ENCODE data around the gene DEDD. TPM values are rescaled to one million over a fixed set of nuclear protein-coding genes. Genes with fewer than 3 reads are reported as not detected.
A peak's percentile ranks its signal among the peaks of the same experiment; 100 is the strongest.

Gene DEDD
- polyA plus RNA-seq, 3 donors = 40.9 to 56.3 (median 42.2) TPM

DNA sequence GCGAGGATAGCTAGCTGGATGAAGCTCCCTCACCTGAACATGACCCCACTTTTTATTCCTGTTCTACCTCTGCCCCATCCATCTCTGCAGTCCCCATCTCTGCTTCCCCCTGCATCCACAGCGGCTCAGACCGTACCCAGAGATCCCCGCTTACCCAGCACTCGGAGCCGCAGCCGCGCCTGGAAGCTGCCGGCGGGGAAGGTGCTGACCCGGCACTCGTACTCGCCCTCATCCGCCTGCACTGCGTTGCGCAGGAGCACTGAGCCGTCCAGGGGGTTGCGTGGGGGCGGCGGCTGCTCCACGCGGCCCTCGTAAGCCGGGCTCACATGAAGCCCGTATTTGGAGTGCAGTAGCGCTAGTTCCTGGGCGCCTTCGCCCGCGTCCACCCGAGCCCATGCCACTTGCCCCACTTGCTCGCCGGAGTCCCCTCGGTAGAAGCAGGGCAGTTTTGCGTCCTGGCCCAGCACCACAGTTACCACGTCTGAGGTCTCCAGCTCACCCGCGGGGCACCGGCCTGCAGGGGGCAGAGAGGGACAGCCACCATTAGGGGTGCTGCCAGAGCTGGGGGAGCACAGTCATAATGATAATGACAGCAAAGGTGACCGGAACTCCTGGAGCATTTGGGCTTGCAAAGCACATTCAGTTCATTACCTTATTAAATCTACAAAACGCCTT is 52.9 kb downstream of the DEDD start:
- peaks cover 0 to 1% (median 0%) of the 10 kb centered on the region in 3 donors for H3K27me3 Mint-ChIP-seq (ENCODE audit: low read depth in 3 of 3)
- Histone ChIP-seq H3K4me2 (replicated peaks; ENCODE audit: extremely low read depth, low read length, poor library complexity, severe bottlenecking) (peak overlapping the region; percentile 4), H3K9me3 (replicated peaks in 1 of 2; ENCODE audit: control insufficient read depth in 1 of 2, insufficient read depth in 1 of 2, low read length in 2 of 2) (no peaks in the 10 kb centered on the region), H3K27ac (ENCODE audit: low read depth in 1 of 2, low read length in 2 of 2) (no peak overlapping the region), H2AFZ (ENCODE audit: insufficient read depth, low read depth, low read length, poor library complexity, severe bottlenecking) (no peak overlapping the region), H3K27me3 (ENCODE audit: control insufficient read depth in 2 of 2, insufficient read depth in 2 of 2, low read length in 2 of 2) (no peaks in the 10 kb centered on the region), H4K20me1 (ENCODE audit: insufficient read depth, low read length) (no peaks in the 10 kb centered on the region), H3K4me3 (replicated peaks in 1 of 3; ENCODE audit: low read depth in 2 of 3, low read length in 3 of 3) (no peak overlapping the region), H3K4me1 (ENCODE audit: control insufficient read depth in 1 of 2, insufficient read depth in 2 of 2, low read length in 2 of 2) (peaks cover 42 to 53% of the 10 kb centered on the region in 2 donors), H3K36me3 (replicated peaks in 1 of 2; ENCODE audit: control insufficient read depth in 1 of 2, insufficient read depth in 2 of 2, low read length in 2 of 2) (no peaks in the 10 kb centered on the region), H3K79me2 (ENCODE audit: insufficient read depth, low read length) (no peaks in the 10 kb centered on the region), H3K9ac (ENCODE audit: insufficient read depth, low read length, poor library complexity, severe bottlenecking) (no peak overlapping the region)
- peaks cover 52% of the 10 kb centered on the region for H3K4me1 Mint-ChIP-seq
- DNase-seq = no peak
- intact Hi-C loops (cut with micrococcal nuclease) = no loop called here
- H3K27ac Mint-ChIP-seq = peak overlapping the region in 3 of 7 donors; percentile 35 to 68 (median 50)
- TF ChIP-seq, protein P1, sequence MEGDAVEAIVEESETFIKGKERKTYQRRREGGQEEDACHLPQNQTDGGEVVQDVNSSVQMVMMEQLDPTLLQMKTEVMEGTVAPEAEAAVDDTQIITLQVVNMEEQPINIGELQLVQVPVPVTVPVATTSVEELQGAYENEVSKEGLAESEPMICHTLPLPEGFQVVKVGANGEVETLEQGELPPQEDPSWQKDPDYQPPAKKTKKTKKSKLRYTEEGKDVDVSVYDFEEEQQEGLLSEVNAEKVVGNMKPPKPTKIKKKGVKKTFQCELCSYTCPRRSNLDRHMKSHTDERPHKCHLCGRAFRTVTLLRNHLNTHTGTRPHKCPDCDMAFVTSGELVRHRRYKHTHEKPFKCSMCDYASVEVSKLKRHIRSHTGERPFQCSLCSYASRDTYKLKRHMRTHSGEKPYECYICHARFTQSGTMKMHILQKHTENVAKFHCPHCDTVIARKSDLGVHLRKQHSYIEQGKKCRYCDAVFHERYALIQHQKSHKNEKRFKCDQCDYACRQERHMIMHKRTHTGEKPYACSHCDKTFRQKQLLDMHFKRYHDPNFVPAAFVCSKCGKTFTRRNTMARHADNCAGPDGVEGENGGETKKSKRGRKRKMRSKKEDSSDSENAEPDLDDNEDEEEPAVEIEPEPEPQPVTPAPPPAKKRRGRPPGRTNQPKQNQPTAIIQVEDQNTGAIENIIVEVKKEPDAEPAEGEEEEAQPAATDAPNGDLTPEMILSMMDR (IDR thresholded peaks at IDR 0.05) = no peak
- peaks cover 4 to 12% of the 10 kb centered on the region in 2 donors for H3K36me3 Mint-ChIP-seq
- H3K4me3 Mint-ChIP-seq = no peak overlapping the region
- no peaks in the 10 kb centered on the region for H3K9me3 Mint-ChIP-seq
- 79% methylated on average over 38 of the region's 41 CpGs for WGBS (ENCODE audit: insufficient coverage)

DNA sequence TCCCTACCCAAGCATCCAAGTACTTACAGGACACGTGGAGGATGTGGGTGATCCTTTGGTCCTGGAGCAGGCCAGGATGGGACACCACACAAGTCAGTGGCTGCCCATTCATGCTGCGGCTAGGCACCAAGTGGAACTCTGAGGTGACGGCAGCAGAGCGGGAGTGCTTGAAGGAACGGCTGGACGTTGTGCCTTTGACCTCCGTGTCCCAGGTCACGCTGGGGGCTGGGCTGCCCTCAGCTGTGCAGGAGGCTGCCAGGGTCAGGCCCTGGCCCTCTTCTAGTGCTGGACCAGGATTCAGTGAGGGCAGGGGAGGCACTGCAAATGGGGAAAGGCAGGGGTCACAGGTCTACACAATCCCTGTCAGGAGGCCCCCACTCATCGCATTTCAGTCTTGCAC is 55.0 kb downstream of the DEDD start:
- no peaks in the 10 kb centered on the region for H3K27me3 ChIP-seq (ENCODE audit: control insufficient read depth in 2 of 2, insufficient read depth in 2 of 2, low read length in 2 of 2)
- no peaks in the 10 kb centered on the region for H3K9me3 ChIP-seq (replicated peaks in 1 of 2; ENCODE audit: control insufficient read depth in 1 of 2, insufficient read depth in 1 of 2, low read length in 2 of 2)
- H3K9me3 Mint-ChIP-seq = no peaks in the 10 kb centered on the region
- peaks cover 21 to 32% of the 10 kb centered on the region in 2 donors for H3K4me1 ChIP-seq (ENCODE audit: control insufficient read depth in 1 of 2, insufficient read depth in 2 of 2, low read length in 2 of 2)
- no peak overlapping the region for H3K4me3 Mint-ChIP-seq
- TF ChIP-seq, protein P1 (IDR thresholded peaks at IDR 0.05) = no peak
- no peak overlapping the region for H3K4me2 ChIP-seq (replicated peaks; ENCODE audit: extremely low read depth, low read length, poor library complexity, severe bottlenecking)
- no peak overlapping the region for H3K9ac ChIP-seq (ENCODE audit: insufficient read depth, low read length, poor library complexity, severe bottlenecking)
- no peak overlapping the region for H2AFZ ChIP-seq (ENCODE audit: insufficient read depth, low read depth, low read length, poor library complexity, severe bottlenecking)
- peak overlapping the region in 1 of 7 donors; percentile 8 for H3K27ac Mint-ChIP-seq
- no peak for DNase-seq
- H3K36me3 ChIP-seq (replicated peaks in 1 of 2; ENCODE audit: control insufficient read depth in 1 of 2, insufficient read depth in 2 of 2, low read length in 2 of 2) = no peaks in the 10 kb centered on the region
- H3K4me3 ChIP-seq (replicated peaks in 1 of 3; ENCODE audit: low read depth in 2 of 3, low read length in 3 of 3) = no peak overlapping the region
- H4K20me1 ChIP-seq (ENCODE audit: insufficient read depth, low read length) = no peaks in the 10 kb centered on the region
- H3K79me2 ChIP-seq (ENCODE audit: insufficient read depth, low read length) = no peaks in the 10 kb centered on the region
- 94% methylated on average over 8 of the region's 9 CpGs for WGBS (ENCODE audit: insufficient coverage)
- H3K27me3 Mint-ChIP-seq (ENCODE audit: low read depth in 3 of 3) = no peaks in the 10 kb centered on the region
- peaks cover 4 to 10% of the 10 kb centered on the region in 2 donors for H3K36me3 Mint-ChIP-seq
- H3K27ac ChIP-seq (ENCODE audit: low read depth in 1 of 2, low read length in 2 of 2) = no peak overlapping the region
- intact Hi-C loops (cut with micrococcal nuclease) = no loop called here
- H3K4me1 Mint-ChIP-seq = peaks cover 36% of the 10 kb centered on the region
